GM12878 (cell line): ENCODE data around the gene TTC22. TPM values are rescaled to one million over a fixed set of nuclear protein-coding genes. Genes with fewer than 3 reads are reported as not detected.

Experiments used
- ATAC-seq: fragments of 200-7000 bp; cut with Tn5 transposase; 3 replicates; pipeline ENCODE4 v1.9.1; 2020; ENCODE audit warnings: mild to moderate bottlenecking, moderate library complexity
- BruUV-seq: library from RNA; stranded (reverse); fragments of 400-500 nt; replicated peaks from 2 replicates; lab custom pipeline; 2021; lab: Mats Ljungman, UMichigan
- CTCF ChIA-PET: fragments of 300-600 bp; sonication (Branson Sonifier 250); formaldehyde crosslinking; extraction: SDS; loops from one replicate; lab custom pipeline; 2021; ENCODE audit warnings: inconsistent platforms; lab: Yijun Ruan, JAX
- POLR2A ChIA-PET: fragments of 350-600 bp; formaldehyde crosslinking; extraction: SDS; loops from one replicate; lab custom pipeline; 2021; ENCODE audit warnings: inconsistent platforms; lab: Charles Lee
- RAD21 ChIA-PET: fragments of 300-600 bp; sonication (Branson Sonifier 250); formaldehyde crosslinking; loops from one replicate; lab custom pipeline; 2023; ENCODE audit warnings: antibody characterized with exemption; ENCODE audit not compliant: unreplicated experiment; lab: Charles Lee
- SMC1A ChIA-PET: fragments of 300-600 bp; sonication (Branson Sonifier 250); formaldehyde crosslinking; loops from one replicate; lab custom pipeline; 2023; ENCODE audit not compliant: unreplicated experiment, uncharacterized antibody; lab: Charles Lee
- DNase-seq: peaks from one replicate; pipeline ENCODE4 v3.0.0-alpha.2; 2011; ENCODE audit warnings: low read depth, low spot score
- FAIRE-seq: peaks from 3 replicates; lab custom pipeline; 2011; peaks lifted over from hg19 to GRCh38; lab: Jason Lieb, UNC
- H2AFZ ChIP-seq: 2 replicates; pipeline ENCODE4 v1.6.0; 2011; ENCODE audit warnings: low read depth, low read length, control low read depth; ENCODE audit not compliant: control insufficient read depth
- H3K27ac ChIP-seq: 2 replicates; pipeline ENCODE4 v1.5.1; 2011; ENCODE audit warnings: control low read depth; ENCODE audit not compliant: control insufficient read depth, insufficient read depth
- H3K27me3 ChIP-seq, 2 experiments: replicated peaks in 1 of 2; 2 replicates each; pipeline versions ENCODE4 v1.6.0 to v1.6.1; 2011; ENCODE audit warnings: low read length in 1 of 2; ENCODE audit not compliant: control insufficient read depth in 2 of 2, insufficient read depth in 2 of 2
- H3K36me3 ChIP-seq, 2 experiments: 2 replicates each; pipeline ENCODE4 v1.5.1; 2011; ENCODE audit warnings: low read length in 1 of 2; ENCODE audit not compliant: control insufficient read depth in 2 of 2, insufficient read depth in 2 of 2
- H3K4me1 ChIP-seq: 2 replicates; pipeline ENCODE4 v1.6.1; 2011; ENCODE audit warnings: mild to moderate bottlenecking, low read length, moderate library complexity, mixed read lengths; ENCODE audit not compliant: control insufficient read depth, insufficient read depth
- H3K4me2 ChIP-seq: 2 replicates; pipeline ENCODE4 v1.6.0; 2011; ENCODE audit warnings: control low read depth; ENCODE audit not compliant: control insufficient read depth, insufficient read depth
- H3K4me3 ChIP-seq: fragments of 200-600 bp; sonication (generic); 2 replicates; pipeline ENCODE4 v1.5.1; 2016
- H3K79me2 ChIP-seq: 2 replicates; pipeline ENCODE4 v1.6.0; 2011; ENCODE audit warnings: low read length; ENCODE audit not compliant: control insufficient read depth, insufficient read depth
- H3K9ac ChIP-seq: 2 replicates; pipeline ENCODE4 v1.8.0; 2011; ENCODE audit warnings: low read length, control low read depth, mixed read lengths; ENCODE audit not compliant: control insufficient read depth, insufficient read depth
- H3K9me3 ChIP-seq: replicated peaks from 3 replicates; pipeline ENCODE4 v1.5.1; 2011; ENCODE audit warnings: mild to moderate bottlenecking, low read length; ENCODE audit not compliant: control insufficient read depth, insufficient read depth
- H4K20me1 ChIP-seq: 2 replicates; pipeline ENCODE4 v1.6.0; 2011; ENCODE audit not compliant: control insufficient read depth, insufficient read depth
- EED ChIP-seq: sonication (generic); IDR thresholded peaks from 2 replicates; pipeline ENCODE4 v1.6.1; 2016; ENCODE audit warnings: antibody characterized with exemption, low read depth
- ESRRA ChIP-seq: IDR thresholded peaks from 2 replicates; pipeline ENCODE4 v1.6.1; 2012; ENCODE audit warnings: mild to moderate bottlenecking, low read length, improper control_type of control experiment
- JUND ChIP-seq: IDR thresholded peaks from 2 replicates; pipeline ENCODE4 v1.6.1; 2012; ENCODE audit warnings: low read depth, mild to moderate bottlenecking, low read length, improper control_type of control experiment, moderate library complexity
- KLF5 ChIP-seq: fragments of 450-650 bp; IDR thresholded peaks from 2 replicates; pipeline ENCODE4 v1.6.1; 2014; ENCODE audit warnings: mild to moderate bottlenecking; ENCODE audit not compliant: partially characterized antibody
- MTA3 ChIP-seq: IDR thresholded peaks from 2 replicates; pipeline ENCODE4 v1.6.1; 2012; ENCODE audit warnings: low read length, inconsistent platforms, borderline replicate concordance
- RAD21 ChIP-seq: IDR thresholded peaks from 2 replicates; pipeline ENCODE4 v1.6.1; 2011; ENCODE audit warnings: mild to moderate bottlenecking, low read depth, low read length, moderate library complexity; ENCODE audit not compliant: insufficient read depth
- SREBF1 ChIP-seq: IDR thresholded peaks from 2 replicates; pipeline ENCODE4 v1.6.1; 2012; ENCODE audit warnings: mild to moderate bottlenecking, low read length
- STAT1 ChIP-seq: fragments of 450-650 bp; conservative IDR thresholded peaks from 2 replicates; pipeline ENCODE4 v1.6.1; 2014; ENCODE audit warnings: antibody characterized with exemption, mild to moderate bottlenecking
- ZNF622 ChIP-seq: fragments of 450-650 bp; IDR thresholded peaks from 2 replicates; pipeline ENCODE4 v1.6.1; 2017; ENCODE audit warnings: mild to moderate bottlenecking, inconsistent platforms
- WGBS: methylation state at CpG from one replicate; pipeline ENCODE4 v1.1.6; 2016; ENCODE audit warnings: low lambda C conversion rate; ENCODE audit not compliant: insufficient replicate concordance, insufficient coverage; ENCODE audit errors: missing lambda C conversion rate; 5-methylcytosine and 5-hydroxymethylcytosine counted together
- in situ Hi-C: fragments of 300-500 bp; cut with MboI; formaldehyde crosslinking; loops from 9 replicates; pipeline ENCODE4 v1.14.3; 2018; ENCODE audit warnings: mixed read lengths
- intact Hi-C: fragments of 100-400 bp; cut with micrococcal nuclease; formaldehyde crosslinking; loops from one replicate; pipeline ENCODE4 v1.14.2; 2022; ENCODE audit not compliant: unreplicated experiment
- polyA plus RNA-seq, 11 experiments: library from polyadenylated mRNA; depleted of rRNA in 4 of 11; unstranded in 6 of 11; stranded (reverse) in 5 of 11; fragments of >200 nt; fragmentation: Nextera tagmentation in 4 of 11; fragmentation: Illumina TruSeq in 1 of 11; extraction: Ambion mirVana in 4 of 11; extraction: Trizol in 1 of 11; gene quantifications; 1 replicate in 1 of 11; 2 replicates in 10 of 11; pipeline versions ENCODE4 v1.2.1 to v1.2.3, GENCODE V29; 2011 to 2016; ENCODE audit warnings: inconsistent platforms in 2 of 11, missing spikeins in 2 of 11, low read depth in 1 of 11
- total RNA-seq, 4 experiments: library from RNA; depleted of rRNA in 3 of 4; stranded (reverse); fragments of >200 nt in 3 of 4; fragmentation: Illumina TruSeq in 1 of 4; extraction: Trizol in 1 of 4; gene quantifications; 2 replicates each; pipeline versions ENCODE4 v1.2.1 to v1.2.3, GENCODE V29; 2013 to 2021
- TF ChIP-seq, protein P1 (sequence below): fragments of 450-650 bp; IDR thresholded peaks from 2 replicates; pipeline ENCODE4 v1.6.1; 2017; ENCODE audit warnings: low read depth, mild to moderate bottlenecking, moderate library complexity
- TF ChIP-seq, protein P2 (sequence below): IDR thresholded peaks from 2 replicates; pipeline ENCODE4 v1.6.1; 2012; ENCODE audit warnings: improper control_type of control experiment, low read depth, low read length; ENCODE audit not compliant: insufficient replicate concordance
- TF ChIP-seq, protein P3 (sequence below): fragments of 450-650 bp; IDR thresholded peaks from 2 replicates; pipeline ENCODE4 v1.6.1; 2016; ENCODE audit warnings: mild to moderate bottlenecking

Gene TTC22
- total and polyA plus RNA-seq, 10 of the 15 experiments (the other 5 are each of a cell fraction or from before 2014, with no cell fraction given): 0.64 to 5.1 (median 1.9) TPM

DNA sequence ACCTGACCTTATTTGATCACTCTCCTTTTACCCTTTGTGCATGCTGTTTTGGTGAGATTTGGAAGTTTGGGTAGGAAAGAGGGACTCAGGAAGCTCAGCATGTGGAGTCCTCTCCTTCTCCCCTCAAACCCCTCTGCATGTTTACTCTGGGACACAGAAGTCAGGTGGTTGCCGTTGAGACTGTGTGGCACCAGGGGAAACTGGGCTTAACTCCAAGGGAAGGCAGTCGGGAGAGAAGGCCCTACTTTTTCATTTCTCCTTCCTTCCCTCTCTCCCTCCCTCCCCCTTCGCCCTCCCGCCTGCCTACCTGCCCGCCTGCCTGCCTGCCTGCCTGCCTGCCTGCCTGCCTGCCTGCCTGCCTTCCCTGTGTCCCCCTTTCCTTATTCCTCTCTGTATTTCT lies 34.8 kb upstream of the TTC22 start (continued):
- no peak for TF ChIP-seq ESRRA

DNA sequence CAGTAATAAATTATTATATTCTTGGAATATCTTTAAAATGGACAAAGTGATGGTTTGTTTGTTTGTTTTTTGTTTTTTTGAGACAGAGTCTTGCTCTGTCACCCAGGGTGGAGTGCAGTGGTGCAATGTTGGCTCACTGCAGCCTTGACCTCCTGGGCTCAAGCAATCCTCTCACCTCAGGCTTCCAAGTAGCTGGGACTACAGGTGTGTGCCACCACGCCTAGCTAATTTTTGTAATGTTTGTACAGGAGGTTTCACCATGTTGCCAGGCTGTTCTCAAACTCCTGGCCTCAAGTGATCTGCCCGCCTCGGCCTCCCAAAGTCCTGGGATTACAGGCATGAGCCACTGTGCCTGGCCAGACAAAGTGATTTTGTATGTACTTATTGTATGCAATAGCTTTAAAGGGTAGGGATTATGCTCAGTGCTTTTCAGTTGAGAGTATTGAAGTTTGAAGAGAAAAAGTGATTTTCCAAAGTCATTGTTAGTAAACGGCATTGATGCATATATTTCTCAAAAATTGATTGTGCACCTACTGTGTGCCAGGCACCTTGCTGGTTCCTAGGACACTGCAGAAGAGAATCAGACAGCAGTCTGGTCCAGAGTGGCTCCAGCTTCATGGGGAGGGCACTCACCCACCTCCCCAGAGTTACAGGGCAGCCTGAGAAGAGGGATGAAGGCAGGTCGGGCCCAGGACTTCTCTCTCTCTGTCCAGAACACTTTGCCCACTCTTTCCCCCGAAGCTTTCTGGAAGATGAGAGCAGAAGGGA lies 34.2 kb upstream of the TTC22 start:
- ATAC-seq (no peak), DNase-seq (no peak), FAIRE-seq (no peak)
- intact Hi-C loops (no loop called here), in situ Hi-C loops (no loop called here)
- Histone ChIP-seq H3K9me3 (no peaks in the 10 kb centered on the region; the same call in 2 of the 3 replicates), H3K79me2 (no peaks in the 10 kb centered on the region), H3K4me1 (no peaks in the 10 kb centered on the region), H2AFZ (no peak overlapping the region), H3K4me2 (no peak overlapping the region), H3K27ac (no peak overlapping the region), H3K27me3 (no peaks in the 10 kb centered on the region), H4K20me1 (no peaks in the 10 kb centered on the region), H3K4me3 (no peak overlapping the region), H3K36me3 (no peaks in the 10 kb centered on the region), H3K9ac (no peak overlapping the region)
- ChIA-PET RAD21 (no interaction called here), CTCF (no interaction called here), POLR2A (no interaction called here), SMC1A (no interaction called here)
- no TSS peak for BruUV-seq
- 34% methylated on average over 6 of the region's 6 CpGs for WGBS
- TF ChIP-seq MTA3 (no peak), EED (no peak), ZNF622 (no peak), JUND (no peak), RAD21 (no peak), SREBF1 (no peak), KLF5 (no peak), STAT1 (no peak)
- TF ChIP-seq, protein P1, sequence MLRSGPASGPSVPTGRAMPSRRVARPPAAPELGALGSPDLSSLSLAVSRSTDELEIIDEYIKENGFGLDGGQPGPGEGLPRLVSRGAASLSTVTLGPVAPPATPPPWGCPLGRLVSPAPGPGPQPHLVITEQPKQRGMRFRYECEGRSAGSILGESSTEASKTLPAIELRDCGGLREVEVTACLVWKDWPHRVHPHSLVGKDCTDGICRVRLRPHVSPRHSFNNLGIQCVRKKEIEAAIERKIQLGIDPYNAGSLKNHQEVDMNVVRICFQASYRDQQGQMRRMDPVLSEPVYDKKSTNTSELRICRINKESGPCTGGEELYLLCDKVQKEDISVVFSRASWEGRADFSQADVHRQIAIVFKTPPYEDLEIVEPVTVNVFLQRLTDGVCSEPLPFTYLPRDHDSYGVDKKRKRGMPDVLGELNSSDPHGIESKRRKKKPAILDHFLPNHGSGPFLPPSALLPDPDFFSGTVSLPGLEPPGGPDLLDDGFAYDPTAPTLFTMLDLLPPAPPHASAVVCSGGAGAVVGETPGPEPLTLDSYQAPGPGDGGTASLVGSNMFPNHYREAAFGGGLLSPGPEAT: no peak
- TF ChIP-seq, protein P2, sequence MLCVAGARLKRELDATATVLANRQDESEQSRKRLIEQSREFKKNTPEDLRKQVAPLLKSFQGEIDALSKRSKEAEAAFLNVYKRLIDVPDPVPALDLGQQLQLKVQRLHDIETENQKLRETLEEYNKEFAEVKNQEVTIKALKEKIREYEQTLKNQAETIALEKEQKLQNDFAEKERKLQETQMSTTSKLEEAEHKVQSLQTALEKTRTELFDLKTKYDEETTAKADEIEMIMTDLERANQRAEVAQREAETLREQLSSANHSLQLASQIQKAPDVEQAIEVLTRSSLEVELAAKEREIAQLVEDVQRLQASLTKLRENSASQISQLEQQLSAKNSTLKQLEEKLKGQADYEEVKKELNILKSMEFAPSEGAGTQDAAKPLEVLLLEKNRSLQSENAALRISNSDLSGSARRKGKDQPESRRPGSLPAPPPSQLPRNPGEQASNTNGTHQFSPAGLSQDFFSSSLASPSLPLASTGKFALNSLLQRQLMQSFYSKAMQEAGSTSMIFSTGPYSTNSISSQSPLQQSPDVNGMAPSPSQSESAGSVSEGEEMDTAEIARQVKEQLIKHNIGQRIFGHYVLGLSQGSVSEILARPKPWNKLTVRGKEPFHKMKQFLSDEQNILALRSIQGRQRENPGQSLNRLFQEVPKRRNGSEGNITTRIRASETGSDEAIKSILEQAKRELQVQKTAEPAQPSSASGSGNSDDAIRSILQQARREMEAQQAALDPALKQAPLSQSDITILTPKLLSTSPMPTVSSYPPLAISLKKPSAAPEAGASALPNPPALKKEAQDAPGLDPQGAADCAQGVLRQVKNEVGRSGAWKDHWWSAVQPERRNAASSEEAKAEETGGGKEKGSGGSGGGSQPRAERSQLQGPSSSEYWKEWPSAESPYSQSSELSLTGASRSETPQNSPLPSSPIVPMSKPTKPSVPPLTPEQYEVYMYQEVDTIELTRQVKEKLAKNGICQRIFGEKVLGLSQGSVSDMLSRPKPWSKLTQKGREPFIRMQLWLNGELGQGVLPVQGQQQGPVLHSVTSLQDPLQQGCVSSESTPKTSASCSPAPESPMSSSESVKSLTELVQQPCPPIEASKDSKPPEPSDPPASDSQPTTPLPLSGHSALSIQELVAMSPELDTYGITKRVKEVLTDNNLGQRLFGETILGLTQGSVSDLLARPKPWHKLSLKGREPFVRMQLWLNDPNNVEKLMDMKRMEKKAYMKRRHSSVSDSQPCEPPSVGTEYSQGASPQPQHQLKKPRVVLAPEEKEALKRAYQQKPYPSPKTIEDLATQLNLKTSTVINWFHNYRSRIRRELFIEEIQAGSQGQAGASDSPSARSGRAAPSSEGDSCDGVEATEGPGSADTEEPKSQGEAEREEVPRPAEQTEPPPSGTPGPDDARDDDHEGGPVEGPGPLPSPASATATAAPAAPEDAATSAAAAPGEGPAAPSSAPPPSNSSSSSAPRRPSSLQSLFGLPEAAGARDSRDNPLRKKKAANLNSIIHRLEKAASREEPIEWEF: no peak
- TF ChIP-seq, protein P3, sequence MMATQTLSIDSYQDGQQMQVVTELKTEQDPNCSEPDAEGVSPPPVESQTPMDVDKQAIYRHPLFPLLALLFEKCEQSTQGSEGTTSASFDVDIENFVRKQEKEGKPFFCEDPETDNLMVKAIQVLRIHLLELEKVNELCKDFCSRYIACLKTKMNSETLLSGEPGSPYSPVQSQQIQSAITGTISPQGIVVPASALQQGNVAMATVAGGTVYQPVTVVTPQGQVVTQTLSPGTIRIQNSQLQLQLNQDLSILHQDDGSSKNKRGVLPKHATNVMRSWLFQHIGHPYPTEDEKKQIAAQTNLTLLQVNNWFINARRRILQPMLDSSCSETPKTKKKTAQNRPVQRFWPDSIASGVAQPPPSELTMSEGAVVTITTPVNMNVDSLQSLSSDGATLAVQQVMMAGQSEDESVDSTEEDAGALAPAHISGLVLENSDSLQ: no peak
